Left hindlimb (tissue), 1 donor: Measurements from ENCODE around the gene DHH.
"Not testable (repeated sequence)": the region's sequence is repeated elsewhere in the genome, so short reads cannot be mapped to it uniquely, and the experiment has no call there.

Experiments used
- DNase-seq: peaks from one replicate; pipeline ENCODE4 v3.0.0-alpha.2; 2018

DHH gene

GRCh38 chr12:49094160-49094974 lies at the start of gene DHH:
DHH (minus strand) TSS chr12:49094801; CDS start chr12:49094512, 289 bp downstream.
- DNase-seq: peak; percentile 56

- DNase-seq: no peak
These were observed 49.8 kb upstream of the DHH start for GRCh38 chr12:49144384-49144783.

- DNase-seq: no peak
These were observed 44.4 kb upstream of the DHH start for GRCh38 chr12:49138999-49139398.

- no peak for DNase-seq
These were observed 44.0 kb upstream of the DHH start for GRCh38 chr12:49138587-49138986.

GRCh38 chr12:49137476-49137875 lies 42.9 kb upstream of the DHH start:
- DNase-seq: no peak

- DNase-seq: not testable (repeated sequence)
These were observed 42.4 kb upstream of the DHH start for GRCh38 chr12:49136997-49137396.

- no peak for DNase-seq
These were observed 39.0 kb upstream of the DHH start for GRCh38 chr12:49133590-49133989.

- DNase-seq: no peak
These were observed 38.4 kb upstream of the DHH start for GRCh38 chr12:49133014-49133413.

- DNase-seq: peak; percentile 58
These were observed 37.4 kb upstream of the DHH start for GRCh38 chr12:49131894-49132461.

- DNase-seq: peak; percentile 93
These were observed 36.7 kb upstream of the DHH start, which contains the start of gene TUBA1B for GRCh38 chr12:49131051-49131893. TUBA1B (minus strand) TSS chr12:49131395; CDS start chr12:49131300, 95 bp downstream.

- peak; percentile 94 for DNase-seq
These were observed 35.8 kb upstream of the DHH start for GRCh38 chr12:49130151-49131050.

GRCh38 chr12:49129332-49130150 lies 34.9 kb upstream of the DHH start:
- DNase-seq: no peak

GRCh38 chr12:49127971-49128370 lies 33.4 kb upstream of the DHH start:
- not testable (repeated sequence) for DNase-seq

- no peak for DNase-seq
These were observed 32.5 kb upstream of the DHH start for GRCh38 chr12:49126852-49127763.

- no peak for DNase-seq
These were observed 26.6 kb upstream of the DHH start for GRCh38 chr12:49121047-49121696.

- DNase-seq: no peak
These were observed 16.6 kb upstream of the DHH start for GRCh38 chr12:49111206-49111605.

- peak; percentile 98 for DNase-seq
These were observed 16.0 kb upstream of the DHH start, which contains the start of gene LMBR1L for GRCh38 chr12:49110464-49111155. LMBR1L (minus strand) TSS chr12:49110847; CDS start chr12:49110555, 292 bp downstream.

- DNase-seq: no peak
These were observed 15.3 kb upstream of the DHH start for GRCh38 chr12:49109641-49110463.
